NCI-H82 (cell line): ENCODE measurements around the gene TBP.
"Not testable (repeated sequence)": the region's sequence is repeated elsewhere in the genome, so short reads cannot be mapped to it uniquely, and the experiment has no call there.

Experiments
- DNase-seq: peaks from one replicate; lab custom pipeline; 2025; lab: John Stamatoyannopoulos, UW

Gene TBP

DNA sequence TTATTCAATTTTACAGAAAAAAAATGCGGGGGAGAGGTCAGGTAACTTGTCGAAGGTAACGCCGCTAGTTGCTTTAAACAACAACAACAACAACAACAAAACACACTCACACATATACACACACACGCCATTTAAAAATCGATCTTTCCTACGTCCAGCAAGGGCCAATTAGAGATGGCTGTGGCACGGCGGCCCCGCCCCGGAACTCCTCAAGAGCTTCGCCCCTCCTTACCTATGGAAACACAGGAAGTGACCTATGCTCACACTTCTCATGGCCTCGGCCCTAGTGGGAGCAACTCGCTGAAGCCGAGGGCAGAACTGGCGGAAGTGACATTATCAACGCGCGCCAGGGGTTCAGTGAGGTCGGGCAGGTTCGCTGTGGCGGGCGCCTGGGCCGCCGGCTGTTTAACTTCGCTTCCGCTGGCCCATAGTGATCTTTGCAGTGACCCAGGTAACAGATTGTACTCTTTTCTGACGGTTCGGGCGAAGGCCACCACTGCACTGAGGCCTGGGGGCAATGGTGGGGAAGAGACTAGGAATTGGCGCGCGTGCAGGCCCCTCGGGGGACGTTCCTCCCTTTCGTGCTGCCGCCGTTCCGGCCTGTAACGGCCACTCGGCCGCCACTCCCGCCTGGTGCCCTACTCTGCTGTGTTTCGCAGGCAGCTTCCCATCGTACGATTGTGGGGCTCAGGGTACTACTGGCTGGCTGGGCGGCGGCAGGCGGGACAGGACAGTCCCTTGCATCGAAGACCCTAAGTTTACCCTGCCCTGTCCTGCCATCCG is at the start of gene TBP:
Gene TBP, plus strand, starts transcription at position 357 of the 783 bp plus-strand sequence. CDS start 2,661 bp downstream, outside the sequence.
- peak; percentile 100 for DNase-seq

- no peak for DNase-seq
Measured at GRCh38 chr6:170504479-170504878, 49.7 kb upstream of the TBP start.

- peak; percentile 35 for DNase-seq
Measured at GRCh38 chr6:170505306-170505705, 48.9 kb upstream of the TBP start.

DNA sequence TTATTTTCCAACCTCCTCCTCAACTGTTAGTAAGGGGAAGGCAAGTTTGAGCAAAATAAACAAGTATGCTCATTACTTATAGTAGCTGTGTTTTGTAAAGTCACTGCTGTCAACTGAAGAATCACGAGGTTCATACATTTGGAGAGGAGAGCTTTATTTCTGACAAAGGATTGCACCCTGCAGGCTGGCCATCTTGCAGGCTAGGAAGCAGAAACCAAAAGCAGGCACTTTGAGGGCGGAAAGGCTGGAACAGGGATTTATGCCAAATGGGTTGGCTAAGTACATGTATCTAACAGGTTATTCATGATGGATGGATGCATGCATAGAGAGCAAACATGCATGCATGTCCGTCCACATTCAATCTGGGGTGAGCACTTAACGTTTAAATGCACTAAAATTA is 47.7 kb upstream of the TBP start:
- DNase-seq, result no peak

DNA sequence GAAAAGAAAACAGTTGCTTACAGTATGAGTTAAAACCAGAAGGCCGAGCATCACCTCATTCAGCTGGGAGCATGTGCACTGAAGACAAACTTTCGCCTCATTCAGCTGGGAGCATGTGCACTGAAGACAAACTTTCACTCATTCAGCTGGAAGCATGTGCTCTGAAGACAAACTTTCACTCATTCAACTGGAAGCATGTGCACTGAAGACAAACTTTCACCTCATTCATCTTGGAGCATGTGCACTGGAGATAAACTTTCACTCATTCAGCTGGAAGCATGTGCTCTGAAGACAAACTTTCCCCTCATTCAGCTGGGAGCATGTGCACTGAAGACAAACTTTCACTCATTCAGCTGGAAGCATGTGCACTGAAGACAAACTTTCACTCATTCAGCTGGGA is 46.4 kb upstream of the TBP start:
- not testable (repeated sequence) for DNase-seq

- not testable (repeated sequence) for DNase-seq
Measured at GRCh38 chr6:170508275-170508674, 45.9 kb upstream of the TBP start.

DNA sequence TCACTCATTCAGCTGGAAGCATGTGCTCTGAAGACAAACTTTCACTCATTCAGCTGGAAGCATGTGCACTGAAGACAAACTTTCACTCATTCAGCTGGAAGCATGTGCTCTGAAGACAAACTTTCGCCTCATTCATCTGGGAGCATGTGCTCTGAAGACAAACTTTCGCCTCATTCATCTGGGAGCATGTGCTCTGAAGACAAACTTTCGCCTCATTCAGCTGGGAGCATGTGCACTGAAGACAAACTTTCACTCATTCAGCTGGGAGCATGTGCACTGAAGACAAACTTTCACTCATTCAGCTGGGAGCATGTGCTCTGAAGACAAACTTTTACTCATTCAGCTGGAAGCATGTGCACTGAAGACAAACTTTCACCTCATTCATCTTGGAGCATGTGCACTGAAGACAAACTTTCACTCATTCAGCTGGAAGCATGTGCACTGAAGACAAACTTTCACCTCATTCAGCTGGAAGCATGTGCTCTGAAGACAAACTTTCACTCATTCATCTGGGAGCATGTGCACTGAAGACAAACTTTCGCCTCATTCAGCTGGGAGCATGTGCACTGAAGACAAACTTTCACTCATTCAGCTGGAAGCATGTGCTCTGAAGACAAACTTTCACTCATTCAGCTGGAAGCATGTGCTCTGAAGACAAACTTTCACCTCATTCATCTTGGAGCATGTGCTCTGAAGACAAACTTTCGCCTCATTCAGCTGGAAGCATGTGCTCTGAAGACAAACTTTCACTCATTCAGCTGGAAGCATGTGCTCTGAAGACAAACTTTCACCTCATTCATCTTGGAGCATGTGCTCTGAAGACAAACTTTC is 45.1 kb upstream of the TBP start:
- not testable (repeated sequence) for DNase-seq

GRCh38 chr6:170509723-170510018 is 44.5 kb upstream of the TBP start:
- no peak for DNase-seq

DNA sequence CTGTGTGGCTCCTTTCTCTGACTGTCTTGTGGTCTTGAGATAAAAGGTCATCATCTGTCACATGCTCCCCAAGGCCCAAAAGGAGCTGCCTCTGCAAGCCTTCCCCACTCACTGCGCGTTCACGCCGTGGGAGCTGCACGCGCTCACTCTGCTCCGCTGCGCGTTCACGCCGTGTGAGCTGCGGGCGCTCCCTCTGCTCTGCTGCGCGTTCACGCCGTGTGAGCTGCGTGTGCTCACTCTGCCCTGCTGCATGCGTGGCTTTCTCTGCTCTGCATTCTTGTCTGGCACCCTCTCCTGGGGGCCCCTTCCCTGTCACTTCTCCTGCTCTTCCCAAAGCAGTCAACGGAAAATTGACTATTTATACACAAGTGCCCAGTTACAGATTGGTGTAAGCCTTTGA is 43.5 kb upstream of the TBP start:
- DNase-seq, result no peak

GRCh38 chr6:170512249-170512648 is 41.9 kb upstream of the TBP start:
- no peak for DNase-seq

DNA sequence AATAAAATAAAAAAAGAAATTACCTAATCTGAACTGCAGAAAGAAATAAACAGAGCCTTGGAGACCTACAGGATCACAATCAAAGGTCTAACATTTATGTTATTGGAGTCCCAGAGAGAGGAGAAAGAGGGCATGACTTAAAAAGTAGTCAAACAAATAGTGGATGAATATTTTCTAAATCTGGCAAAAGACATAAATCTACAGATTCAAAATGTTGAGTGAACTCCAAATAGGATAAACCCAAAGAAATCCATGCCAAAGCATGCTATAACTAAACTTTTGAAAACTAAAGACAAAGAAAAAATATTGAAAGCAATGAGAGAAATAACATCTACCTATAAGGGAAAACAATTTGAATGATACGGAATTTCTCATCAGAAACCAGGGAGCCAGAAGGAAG is 39.3 kb upstream of the TBP start:
- no peak for DNase-seq

DNA sequence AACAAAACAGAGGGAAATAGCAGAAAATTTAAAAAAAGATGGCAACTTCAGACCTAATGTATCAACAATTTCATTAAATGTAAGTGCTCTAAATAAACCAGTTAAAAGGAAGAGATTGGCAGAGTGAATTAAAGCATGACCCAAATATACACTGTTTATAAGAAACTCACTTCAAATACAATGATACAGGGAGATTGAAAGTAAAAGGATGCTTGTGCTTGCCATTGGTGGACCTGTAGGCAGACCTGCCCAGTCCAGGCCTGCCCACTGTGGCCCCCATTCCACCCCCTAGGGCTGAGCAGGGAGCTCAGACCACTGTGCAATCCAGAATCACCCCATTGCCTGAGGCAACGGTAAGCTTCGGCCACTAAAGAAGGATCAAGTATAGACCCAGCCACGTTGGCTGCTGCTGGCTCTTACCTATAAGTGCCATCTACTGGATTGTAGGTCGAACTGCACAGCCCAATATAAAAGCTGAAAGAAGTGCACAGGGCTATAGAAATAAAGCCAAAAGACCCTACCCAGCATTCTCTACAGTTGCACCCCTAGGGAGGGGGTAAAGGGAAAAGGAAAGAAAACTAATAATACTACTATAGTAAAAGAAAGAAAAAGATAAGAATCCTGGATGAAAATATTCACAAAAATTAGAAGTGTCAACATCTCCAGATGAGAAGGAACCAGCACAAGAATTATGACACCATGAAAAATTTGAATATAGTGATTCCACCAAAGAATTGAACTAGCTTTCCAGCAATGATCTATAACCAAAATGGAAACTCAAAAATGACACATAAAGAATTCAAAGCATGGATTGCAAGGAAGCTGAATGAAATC is 37.2 kb upstream of the TBP start:
- peak; percentile 95 for DNase-seq

DNA sequence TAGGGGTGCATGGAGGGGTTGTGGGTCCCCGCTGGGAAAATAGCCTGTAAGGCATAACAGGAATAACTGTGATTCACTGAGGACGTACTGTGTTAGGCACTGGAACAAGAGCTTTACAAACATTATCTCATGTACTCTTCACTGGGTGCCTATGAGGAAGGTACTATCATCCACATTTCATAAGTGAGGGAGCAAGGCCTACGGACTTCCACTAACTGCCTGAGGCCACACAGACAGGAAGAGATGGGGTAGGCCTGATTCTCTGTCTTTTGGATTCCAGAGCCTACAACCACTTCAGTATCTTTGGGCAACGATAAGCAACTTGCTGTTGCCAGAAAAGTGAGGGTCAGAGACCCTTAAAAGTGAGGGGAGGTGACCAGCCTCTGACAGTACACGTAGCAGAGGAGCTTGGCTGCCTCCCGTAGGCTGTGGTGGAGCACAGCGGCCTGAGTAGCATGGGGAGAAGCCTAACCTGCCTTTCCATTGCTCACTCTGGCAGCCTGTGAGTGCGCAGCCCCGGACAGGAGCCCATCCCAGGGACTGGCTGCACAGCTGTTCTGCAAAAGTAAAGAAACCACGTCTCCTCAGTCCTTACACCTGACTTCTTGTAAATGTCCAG is 31.5 kb upstream of the TBP start:
- DNase-seq, result peak; percentile 64

- peak; percentile 28 for DNase-seq
Measured at GRCh38 chr6:170523256-170524171, 30.7 kb upstream of the TBP start.

- DNase-seq, result peak; percentile 54
Measured at GRCh38 chr6:170524172-170524502, 30.0 kb upstream of the TBP start.

GRCh38 chr6:170525795-170526194 is 28.4 kb upstream of the TBP start:
- DNase-seq, result no peak

- DNase-seq, result not testable (repeated sequence)
Measured at GRCh38 chr6:170527995-170528394, 26.2 kb upstream of the TBP start.

- DNase-seq, result peak; percentile 88
Measured at GRCh38 chr6:170529839-170530469, 24.2 kb upstream of the TBP start.

- peak; percentile 86 for DNase-seq
Measured at GRCh38 chr6:170532867-170533488, 21.2 kb upstream of the TBP start.

GRCh38 chr6:170533792-170534191 is 20.4 kb upstream of the TBP start:
- peak; percentile 11 for DNase-seq
